Karpas-422 (cell line): ENCODE results near the gene ZSWIM9. TPM values are rescaled to one million over a fixed set of nuclear protein-coding genes. Genes with fewer than 3 reads are reported as not detected.
"Not testable (repeated sequence)": the region's sequence is repeated elsewhere in the genome, so short reads cannot be mapped to it uniquely, and the experiment has no call there.

Experiments used
- DNase-seq: peaks from one replicate; pipeline ENCODE4 v3.0.0-alpha.2; 2015
- H2AFZ ChIP-seq: fragments of 200-600 bp; sonication (generic); 2 replicates; pipeline ENCODE4 v1.6.1; 2014; ENCODE audit warnings: antibody characterized with exemption, low read length, mixed read lengths
- H3K27ac ChIP-seq: fragments of 200-600 bp; sonication (generic); 2 replicates; pipeline ENCODE4 v1.5.1; 2014; ENCODE audit warnings: mild to moderate bottlenecking, low read length, moderate library complexity
- H3K27me3 ChIP-seq: fragments of 200-600 bp; sonication (generic); 2 replicates; pipeline ENCODE4 v1.6.1; 2014; ENCODE audit warnings: low read length, mixed read lengths
- H3K36me3 ChIP-seq: fragments of 200-600 bp; sonication (generic); 2 replicates; pipeline ENCODE4 v1.6.1; 2014; ENCODE audit warnings: low read length, mixed read lengths; ENCODE audit not compliant: insufficient read depth
- H3K4me1 ChIP-seq: fragments of 200-600 bp; sonication (generic); 2 replicates; pipeline ENCODE4 v1.6.1; 2014; ENCODE audit warnings: mild to moderate bottlenecking, low read length, mixed read lengths
- H3K4me2 ChIP-seq: fragments of 200-600 bp; sonication (generic); 2 replicates; pipeline ENCODE4 v1.6.1; 2014; ENCODE audit warnings: low read length, low read depth, mild to moderate bottlenecking; ENCODE audit not compliant: poor library complexity, severe bottlenecking
- H3K4me3 ChIP-seq: fragments of 200-600 bp; sonication (generic); 2 replicates; pipeline ENCODE4 v1.5.1; 2014; ENCODE audit warnings: mild to moderate bottlenecking, antibody characterized with exemption, low read length, mixed read lengths
- H3K79me2 ChIP-seq: fragments of 200-600 bp; sonication (generic); 2 replicates; pipeline ENCODE4 v1.6.1; 2014; ENCODE audit warnings: mild to moderate bottlenecking, low read length, mixed read lengths
- H3K9ac ChIP-seq: fragments of 200-600 bp; sonication (generic); 2 replicates; pipeline ENCODE4 v1.6.0; 2014; ENCODE audit warnings: low read length
- H3K9me2 ChIP-seq: fragments of 200-600 bp; sonication (generic), shearing (Covaris generic); replicated peaks from 2 replicates; pipeline ENCODE4 v1.6.0; 2014; ENCODE audit warnings: mild to moderate bottlenecking, low read length, moderate library complexity; ENCODE audit not compliant: insufficient read depth
- H3K9me3 ChIP-seq: fragments of 300-700, 200-600 bp; sonication (generic); 2 replicates; pipeline ENCODE4 v1.6.1; 2014; ENCODE audit warnings: low read length, mixed read lengths
- H4K20me1 ChIP-seq: fragments of 200-600 bp; sonication (generic); 2 replicates; pipeline ENCODE4 v1.6.1; 2014; ENCODE audit warnings: mild to moderate bottlenecking, antibody characterized with exemption, low read length, low read depth; ENCODE audit not compliant: insufficient read depth
- total RNA-seq: library from RNA; depleted of rRNA; stranded (reverse); fragments of >200 nt; shearing (Covaris generic); gene quantifications from 2 replicates; pipeline ENCODE4 v1.2.3, GENCODE V29; 2014; ENCODE audit warnings: low replicate concordance

ZSWIM9 gene
- total RNA-seq, 1 experiment from 2014 or later, result 2.3 TPM

DNA sequence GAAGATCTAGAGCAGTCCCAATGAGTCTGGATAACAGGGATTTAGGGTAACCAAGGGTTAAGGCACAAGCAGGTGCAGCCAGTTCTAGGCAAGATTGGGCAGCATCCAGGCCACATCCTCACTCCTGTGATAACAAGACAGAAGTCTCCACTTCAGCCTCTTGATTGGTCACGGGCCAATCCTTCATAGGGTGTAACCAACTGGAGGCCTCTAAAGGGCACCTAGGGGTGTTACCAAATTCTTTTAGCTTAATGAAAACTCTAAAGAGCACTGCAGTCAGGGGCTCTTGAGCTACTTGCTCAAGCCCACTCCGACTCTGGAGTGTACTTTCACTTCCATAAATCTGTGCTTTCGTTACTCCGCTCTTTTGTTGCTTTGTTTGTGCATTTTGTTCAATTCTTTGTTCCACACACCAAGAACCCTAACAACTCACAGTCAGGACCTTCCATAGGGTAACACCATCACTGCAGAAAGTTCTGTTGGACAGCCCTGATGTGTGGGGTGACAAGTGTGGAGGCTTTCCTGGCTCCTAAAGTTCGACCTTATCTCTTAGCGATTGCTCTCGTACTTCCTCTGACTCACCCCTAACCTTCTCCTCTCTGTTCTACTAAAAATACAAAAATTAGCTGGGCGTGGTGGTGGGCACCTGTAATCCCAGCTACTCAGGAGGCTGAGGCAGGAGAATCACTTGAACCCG lies 36.1 kb downstream of the ZSWIM9 start:
- Histone ChIP-seq H3K4me1 (peaks cover 15% of the 10 kb centered on the region), H3K79me2 (peaks cover 40% of the 10 kb centered on the region), H3K27ac (no peak overlapping the region), H3K4me2 (no peak overlapping the region), H3K9me3 (no peaks in the 10 kb centered on the region), H3K27me3 (no peaks in the 10 kb centered on the region), H3K36me3 (peaks cover 5% of the 10 kb centered on the region; the same call in 1 of the 2 replicates), H2AFZ (no peak overlapping the region), H3K9me2 (no peaks in the 10 kb centered on the region), H4K20me1 (no peaks in the 10 kb centered on the region), H3K9ac (no peak overlapping the region), H3K4me3 (no peak overlapping the region)
- peak; percentile 65 for DNase-seq

GRCh38 chr19:48210005-48210404 lies 39.5 kb downstream of the ZSWIM9 start:
- H3K4me2 ChIP-seq, result no peak overlapping the region
- peaks cover 3% of the 10 kb centered on the region for H3K4me1 ChIP-seq
- H3K27ac ChIP-seq, result 0 out of 2 replicates have a peak overlapping the region, but pooled peaks have one; percentile 7

GRCh38 chr19:48213959-48214358 lies 43.5 kb downstream of the ZSWIM9 start:
- Histone ChIP-seq H3K9ac (no peak overlapping the region), H3K36me3 (peaks cover 17% of the 10 kb centered on the region; the same call in 1 of the 2 replicates), H3K27ac (no peak overlapping the region), H2AFZ (no peak overlapping the region), H3K4me2 (no peak overlapping the region), H3K4me1 (peaks cover 14% of the 10 kb centered on the region), H4K20me1 (no peaks in the 10 kb centered on the region), H3K4me3 (no peak overlapping the region), H3K79me2 (no peaks in the 10 kb centered on the region), H3K9me2 (no peaks in the 10 kb centered on the region), H3K9me3 (no peaks in the 10 kb centered on the region), H3K27me3 (no peaks in the 10 kb centered on the region)
- no peak for DNase-seq

More at GRCh38 chr19:48210005-48210404, 39.5 kb downstream of the ZSWIM9 start:
- no peaks in the 10 kb centered on the region for H3K9me3 ChIP-seq
- H3K4me3 ChIP-seq, result no peak overlapping the region
- H4K20me1 ChIP-seq, result no peaks in the 10 kb centered on the region
- H3K9ac ChIP-seq, result no peak overlapping the region
- no peaks in the 10 kb centered on the region for H3K9me2 ChIP-seq
- no peaks in the 10 kb centered on the region for H3K27me3 ChIP-seq
- H2AFZ ChIP-seq, result no peak overlapping the region
- DNase-seq, result no peak
- peaks cover 15% of the 10 kb centered on the region for H3K79me2 ChIP-seq
- H3K36me3 ChIP-seq, result peaks cover 10% of the 10 kb centered on the region; the same call in 1 of the 2 replicates

DNA sequence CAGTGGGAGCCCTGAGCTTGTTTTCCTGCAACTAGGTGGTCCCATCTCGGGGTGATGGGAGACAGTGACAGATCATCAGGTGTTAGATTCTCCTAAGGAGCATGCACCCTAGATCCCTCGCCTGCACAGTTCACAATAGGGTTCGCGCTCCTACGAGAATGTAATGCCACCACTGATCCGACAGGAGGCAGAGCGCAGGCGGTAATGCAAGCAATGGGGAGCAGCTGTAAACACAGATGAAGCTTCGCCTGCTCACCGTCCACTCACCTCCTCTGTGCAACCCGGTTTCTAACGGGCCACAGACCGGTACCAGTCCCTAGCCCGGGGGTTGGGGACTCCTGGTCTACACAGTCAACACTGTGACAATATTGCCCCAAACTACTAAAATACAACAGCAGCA lies 46.5 kb downstream of the ZSWIM9 start:
- Histone ChIP-seq H3K36me3 (peaks cover 19% of the 10 kb centered on the region; the same call in 1 of the 2 replicates), H2AFZ (no peak overlapping the region), H4K20me1 (no peaks in the 10 kb centered on the region), H3K9me3 (no peaks in the 10 kb centered on the region), H3K4me3 (no peak overlapping the region), H3K4me2 (no peak overlapping the region), H3K9ac (no peak overlapping the region), H3K27me3 (no peaks in the 10 kb centered on the region), H3K27ac (no peak overlapping the region), H3K79me2 (no peaks in the 10 kb centered on the region), H3K9me2 (no peaks in the 10 kb centered on the region), H3K4me1 (peaks cover 14% of the 10 kb centered on the region)
- DNase-seq, result no peak

GRCh38 chr19:48218997-48219396 lies 48.5 kb downstream of the ZSWIM9 start:
- H3K36me3 ChIP-seq, result peaks cover 16% of the 10 kb centered on the region; the same call in 1 of the 2 replicates
- no peaks in the 10 kb centered on the region for H3K9me2 ChIP-seq
- H3K79me2 ChIP-seq, result no peaks in the 10 kb centered on the region
- no peak overlapping the region for H3K4me3 ChIP-seq
- DNase-seq, result no peak
- peaks cover 14% of the 10 kb centered on the region for H3K4me1 ChIP-seq
- H4K20me1 ChIP-seq, result no peaks in the 10 kb centered on the region
- no peaks in the 10 kb centered on the region for H3K27me3 ChIP-seq
- H3K4me2 ChIP-seq, result no peak overlapping the region
- H2AFZ ChIP-seq, result no peak overlapping the region
- H3K27ac ChIP-seq, result no peak overlapping the region
- H3K9me3 ChIP-seq, result no peaks in the 10 kb centered on the region
- H3K9ac ChIP-seq, result no peak overlapping the region

GRCh38 chr19:48220784-48221183 lies 50.3 kb downstream of the ZSWIM9 start:
- H3K36me3 ChIP-seq, result peaks cover 16% of the 10 kb centered on the region; the same call in 1 of the 2 replicates
- not testable (repeated sequence) for H2AFZ ChIP-seq, H3K9ac ChIP-seq, H3K4me2 ChIP-seq, H3K79me2 ChIP-seq, H3K4me3 ChIP-seq, H3K27me3 ChIP-seq, H3K9me3 ChIP-seq, H4K20me1 ChIP-seq, DNase-seq, H3K9me2 ChIP-seq, H3K27ac ChIP-seq
- peaks cover 14% of the 10 kb centered on the region for H3K4me1 ChIP-seq

DNA sequence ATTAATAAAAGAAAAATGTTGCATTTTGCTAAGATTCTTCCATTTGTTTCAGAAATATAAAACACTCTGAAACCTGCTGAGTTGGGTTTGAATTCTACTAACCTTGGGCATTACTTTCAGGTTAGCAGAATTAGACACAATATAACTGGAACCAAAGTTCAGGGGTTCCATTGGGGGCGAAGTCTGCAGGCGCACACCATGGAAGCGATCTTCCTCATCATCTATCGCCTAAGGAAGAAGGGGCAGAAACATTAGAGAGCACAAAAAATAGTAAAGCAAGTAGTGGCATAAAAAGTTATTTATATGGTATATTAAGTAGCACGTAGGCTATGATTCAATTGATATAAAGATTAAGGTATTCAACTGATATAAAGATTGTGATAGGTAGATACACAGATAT lies 51.1 kb downstream of the ZSWIM9 start:
- no peak for DNase-seq
- no peaks in the 10 kb centered on the region for H3K9me2 ChIP-seq
- peaks cover 16% of the 10 kb centered on the region; the same call in 1 of the 2 replicates for H3K36me3 ChIP-seq

GRCh38 chr19:48230555-48231129 lies 60.2 kb downstream of the ZSWIM9 start:
- Histone ChIP-seq H3K36me3 (peaks cover 43% of the 10 kb centered on the region), H3K27me3 (no peaks in the 10 kb centered on the region), H2AFZ (no peak overlapping the region), H3K79me2 (no peaks in the 10 kb centered on the region), H3K9me2 (no peaks in the 10 kb centered on the region), H3K4me2 (no peak overlapping the region), H3K4me3 (no peak overlapping the region), H4K20me1 (no peaks in the 10 kb centered on the region), H3K27ac (no peak overlapping the region), H3K9me3 (no peaks in the 10 kb centered on the region), H3K9ac (no peak overlapping the region), H3K4me1 (no peaks in the 10 kb centered on the region)
- DNase-seq, result no peak

More for the DNA sequence above, 51.1 kb downstream of the ZSWIM9 start:
- no peak overlapping the region for H3K9ac ChIP-seq
- no peaks in the 10 kb centered on the region for H3K27me3 ChIP-seq
- H3K27ac ChIP-seq, result no peak overlapping the region
- H2AFZ ChIP-seq, result no peak overlapping the region
- H3K4me3 ChIP-seq, result no peak overlapping the region
- no peak overlapping the region for H3K4me2 ChIP-seq
- H3K79me2 ChIP-seq, result no peaks in the 10 kb centered on the region
- H3K9me3 ChIP-seq, result no peaks in the 10 kb centered on the region
- H3K4me1 ChIP-seq, result peaks cover 14% of the 10 kb centered on the region
- no peaks in the 10 kb centered on the region for H4K20me1 ChIP-seq
